NB4 (cell line): Measurements from ENCODE around the gene TMUB1.

ENCODE experiments used
- DNase-seq: peaks from one replicate; pipeline ENCODE4 v3.0.0; 2010; ENCODE audit warnings: low read depth
- H3K4me3 ChIP-seq: one replicate; pipeline ENCODE4 v1.5.1; 2011; ENCODE audit warnings: mild to moderate bottlenecking, low read depth, low read length, moderate library complexity
- CTCF ChIP-seq: IDR thresholded peaks from one replicate; pipeline ENCODE4 v1.5.1; 2012; ENCODE audit warnings: low read depth, low read length
- MAX ChIP-seq: IDR thresholded peaks from 2 replicates; pipeline ENCODE4 v1.6.1; 2011; ENCODE audit warnings: low read depth, low read length
- MYC ChIP-seq: IDR thresholded peaks from 2 replicates; pipeline ENCODE4 v1.6.1; 2011; ENCODE audit warnings: low read depth, low read length
- POLR2A ChIP-seq: IDR thresholded peaks from 2 replicates; pipeline ENCODE4 v1.6.1; 2011; ENCODE audit warnings: mild to moderate bottlenecking; ENCODE audit not compliant: insufficient read length; ENCODE audit errors: extremely low read depth

The TMUB1 gene

GRCh38 chr7:151107882-151108281, 24.6 kb upstream of the TMUB1 start:
- no peak for DNase-seq
- H3K4me3 ChIP-seq, result no peak overlapping the region
- TF ChIP-seq MYC (no peak), CTCF (no peak), MAX (no peak), POLR2A (no peak)

GRCh38 chr7:151104411-151105235, 21.3 kb upstream of the TMUB1 start:
- no peak for DNase-seq
- TF ChIP-seq POLR2A (no peak), CTCF (no peak), MAX (no peak), MYC (no peak)

GRCh38 chr7:151103973-151104372, 20.7 kb upstream of the TMUB1 start:
- TF ChIP-seq POLR2A (no peak), MAX (no peak), CTCF (no peak), MYC (no peak)
- H3K4me3 ChIP-seq, result no peak overlapping the region

More at GRCh38 chr7:151104411-151105235, 21.3 kb upstream of the TMUB1 start:
- H3K4me3 ChIP-seq, result no peak overlapping the region

GRCh38 chr7:151102991-151103390, 19.7 kb upstream of the TMUB1 start:
- DNase-seq, result no peak
- H3K4me3 ChIP-seq, result no peak overlapping the region
- TF ChIP-seq POLR2A, result no peak

More at GRCh38 chr7:151103973-151104372, 20.7 kb upstream of the TMUB1 start:
- DNase-seq, result no peak

- no peak for DNase-seq
- TF ChIP-seq MYC, result no peak
- no peak for TF ChIP-seq CTCF
- TF ChIP-seq MAX, result no peak
- no peak for TF ChIP-seq POLR2A
Observed at GRCh38 chr7:151101621-151102396, 18.5 kb upstream of the TMUB1 start.

GRCh38 chr7:151100921-151101320, 17.6 kb upstream of the TMUB1 start:
- no peak for DNase-seq
- TF ChIP-seq POLR2A, result no peak
- no peak for TF ChIP-seq MYC
- TF ChIP-seq MAX, result no peak
- no peak for TF ChIP-seq CTCF
- H3K4me3 ChIP-seq, result no peak overlapping the region

More at GRCh38 chr7:151101621-151102396, 18.5 kb upstream of the TMUB1 start:
- no peak overlapping the region for H3K4me3 ChIP-seq
